Lung (tissue), 12 donors: ENCODE measurements around the gene PTPN14. TPM values are rescaled to one million over a fixed set of nuclear protein-coding genes. Genes with fewer than 3 reads are reported as not detected.

Experiments
- ATAC-seq: fragments of 200-7000 bp; cut with Tn5 transposase; one replicate; pipeline ENCODE4 v1.9.1; 2020; ENCODE audit warnings: moderate number of reproducible peaks; ENCODE audit not compliant: insufficient read depth, low FRiP score
- DNase-seq, 3 donors: peaks; one replicate each; pipeline ENCODE4 v3.0.0-alpha.2; 2013 to 2017
- H3K27ac ChIP-seq, 2 donors: one replicate each; pipeline ENCODE4 v1.5.1; 2013; ENCODE audit warnings: mild to moderate bottlenecking in 2 of 2, moderate library complexity in 2 of 2, control low read depth in 1 of 2, inconsistent platforms in 1 of 2, low read depth in 1 of 2, low read length in 1 of 2
- H3K27me3 ChIP-seq, 3 donors: one replicate each; pipeline ENCODE4 v1.5.1; 2013; ENCODE audit warnings: low read length in 2 of 3; ENCODE audit not compliant: control insufficient read depth in 3 of 3, insufficient read depth in 3 of 3
- H3K36me3 ChIP-seq, 4 donors: one replicate each; pipeline ENCODE4 v1.5.1; 2013; ENCODE audit warnings: low read length in 4 of 4, mild to moderate bottlenecking in 1 of 4, moderate library complexity in 1 of 4; ENCODE audit not compliant: control insufficient read depth in 4 of 4, insufficient read depth in 4 of 4
- H3K4me1 ChIP-seq, 5 donors: one replicate each; pipeline ENCODE4 v1.5.1; 2013; ENCODE audit warnings: low read length in 5 of 5, mild to moderate bottlenecking in 2 of 5, moderate library complexity in 1 of 5; ENCODE audit not compliant: control insufficient read depth in 5 of 5, insufficient read depth in 5 of 5
- H3K4me3 ChIP-seq: one replicate; pipeline ENCODE4 v1.5.1; 2013; ENCODE audit warnings: mild to moderate bottlenecking, control low read depth, moderate library complexity
- H3K9ac ChIP-seq, 2 donors: one replicate each; pipeline ENCODE4 v1.5.1; 2013; ENCODE audit warnings: low read length in 2 of 2, control low read depth in 1 of 2; ENCODE audit not compliant: insufficient read depth in 1 of 2
- H3K9me3 ChIP-seq, 4 donors: one replicate each; pipeline ENCODE4 v1.5.1; 2013; ENCODE audit warnings: low read length in 3 of 4, mild to moderate bottlenecking in 1 of 4, moderate library complexity in 1 of 4; ENCODE audit not compliant: control insufficient read depth in 4 of 4, insufficient read depth in 3 of 4
- WGBS, 2 donors: extraction: QIAGEN DNeasy Blood & Tissue Kit; methylation state at CpG; one replicate each; pipeline ENCODE4 v1.1.7; 2013; 5-methylcytosine and 5-hydroxymethylcytosine counted together
- polyA plus RNA-seq, 2 donors: library from polyadenylated mRNA; stranded (reverse); fragments of 200-250 nt; gene quantifications; one replicate each; pipeline ENCODE4 v1.2.1, GENCODE V29; 2013
- total RNA-seq, 2 donors: library from RNA; depleted of rRNA in 1 of 2; stranded (reverse); fragments of >200 nt in 1 of 2; gene quantifications; one replicate each; pipeline ENCODE4 v1.2.1, GENCODE V29; 2014 to 2021
- TF ChIP-seq, protein P1 (sequence below): IDR thresholded peaks from 2 replicates; pipeline ENCODE4 v1.5.1; 2012; ENCODE audit warnings: mild to moderate bottlenecking; ENCODE audit errors: control extremely low read depth, extremely low read depth
- donor health status: control.
- donor health status: control.
- donor health status: Bipolar disorder and iron deficiency.
- donor health status: healthy.
- donor health status: DM: yes; HTN: yes; CAD: no.

Gene PTPN14
- total and polyA plus RNA-seq, 4 donors = 4.4 to 43.2 (median 15.2) TPM

DNA sequence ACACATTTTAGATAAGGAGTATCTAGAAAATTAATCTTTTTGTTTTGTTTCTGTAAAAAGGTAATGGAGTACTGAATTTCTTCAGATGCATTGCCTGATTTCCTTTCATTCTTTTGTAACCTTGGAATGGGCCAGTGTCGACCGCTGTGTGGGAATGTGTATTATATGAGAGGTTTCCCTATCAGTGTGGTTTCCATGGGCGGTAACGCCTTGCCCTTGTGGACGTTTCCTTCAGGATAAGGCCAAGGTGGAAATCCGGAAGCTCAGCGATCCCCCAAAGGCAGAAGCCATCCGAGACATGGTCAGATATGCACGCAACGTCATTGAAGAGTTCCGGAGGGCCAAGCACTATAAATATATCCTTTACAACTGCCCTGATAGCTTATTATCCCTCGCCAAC is 220.7 kb downstream of the PTPN14 start:
- no peak overlapping the region for H3K9ac ChIP-seq
- H3K27me3 ChIP-seq = no peaks in the 10 kb centered on the region
- ATAC-seq = no peak
- H3K36me3 ChIP-seq = peaks cover 7 to 26% (median 15%) of the 10 kb centered on the region in 4 donors
- H3K4me3 ChIP-seq = no peak overlapping the region
- DNase-seq = no peak
- peaks cover 0 to 3% (median 0%) of the 10 kb centered on the region in 5 donors for H3K4me1 ChIP-seq
- TF ChIP-seq, protein P1, sequence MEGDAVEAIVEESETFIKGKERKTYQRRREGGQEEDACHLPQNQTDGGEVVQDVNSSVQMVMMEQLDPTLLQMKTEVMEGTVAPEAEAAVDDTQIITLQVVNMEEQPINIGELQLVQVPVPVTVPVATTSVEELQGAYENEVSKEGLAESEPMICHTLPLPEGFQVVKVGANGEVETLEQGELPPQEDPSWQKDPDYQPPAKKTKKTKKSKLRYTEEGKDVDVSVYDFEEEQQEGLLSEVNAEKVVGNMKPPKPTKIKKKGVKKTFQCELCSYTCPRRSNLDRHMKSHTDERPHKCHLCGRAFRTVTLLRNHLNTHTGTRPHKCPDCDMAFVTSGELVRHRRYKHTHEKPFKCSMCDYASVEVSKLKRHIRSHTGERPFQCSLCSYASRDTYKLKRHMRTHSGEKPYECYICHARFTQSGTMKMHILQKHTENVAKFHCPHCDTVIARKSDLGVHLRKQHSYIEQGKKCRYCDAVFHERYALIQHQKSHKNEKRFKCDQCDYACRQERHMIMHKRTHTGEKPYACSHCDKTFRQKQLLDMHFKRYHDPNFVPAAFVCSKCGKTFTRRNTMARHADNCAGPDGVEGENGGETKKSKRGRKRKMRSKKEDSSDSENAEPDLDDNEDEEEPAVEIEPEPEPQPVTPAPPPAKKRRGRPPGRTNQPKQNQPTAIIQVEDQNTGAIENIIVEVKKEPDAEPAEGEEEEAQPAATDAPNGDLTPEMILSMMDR = no peak
- H3K27ac ChIP-seq = peak overlapping the region in 1 of 2 donors; percentile 41
- 80 to 82% methylated on average over 12 of the region's 12 CpGs for WGBS, 2 donors
- H3K9me3 ChIP-seq = no peaks in the 10 kb centered on the region

DNA sequence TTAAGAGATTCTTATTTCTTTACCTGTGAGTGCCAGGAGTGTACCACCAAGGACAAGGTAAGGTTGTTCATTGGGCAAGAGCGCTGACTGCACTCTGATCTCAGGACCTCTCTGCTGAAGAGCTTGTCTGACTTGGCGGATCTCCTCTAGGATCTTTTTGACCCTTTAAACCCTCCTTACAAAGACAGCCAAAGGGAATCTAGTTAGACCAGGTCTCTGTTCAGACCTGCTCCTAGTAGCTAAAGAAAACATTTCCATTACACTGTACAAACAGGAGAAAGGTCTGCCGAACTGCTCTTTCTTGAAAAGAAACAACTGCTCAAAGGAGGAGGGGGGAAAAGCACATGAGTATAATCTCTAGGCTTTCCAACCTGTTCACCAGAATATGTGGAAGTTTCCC is 221.2 kb downstream of the PTPN14 start:
- no peaks in the 10 kb centered on the region for H3K27me3 ChIP-seq
- no peak overlapping the region for H3K9ac ChIP-seq
- ATAC-seq (no peak), DNase-seq (no peak)
- 84 to 86% methylated on average over 3 of the region's 3 CpGs for WGBS, 2 donors
- H3K4me1 ChIP-seq = peaks cover 0 to 3% (median 0%) of the 10 kb centered on the region in 5 donors
- no peaks in the 10 kb centered on the region for H3K9me3 ChIP-seq
- no peak overlapping the region for H3K4me3 ChIP-seq
- H3K27ac ChIP-seq = peak overlapping the region in 1 of 2 donors; percentile 37
- TF ChIP-seq, protein P1 = no peak
- peaks cover 7 to 28% (median 17%) of the 10 kb centered on the region in 4 donors for H3K36me3 ChIP-seq

DNA sequence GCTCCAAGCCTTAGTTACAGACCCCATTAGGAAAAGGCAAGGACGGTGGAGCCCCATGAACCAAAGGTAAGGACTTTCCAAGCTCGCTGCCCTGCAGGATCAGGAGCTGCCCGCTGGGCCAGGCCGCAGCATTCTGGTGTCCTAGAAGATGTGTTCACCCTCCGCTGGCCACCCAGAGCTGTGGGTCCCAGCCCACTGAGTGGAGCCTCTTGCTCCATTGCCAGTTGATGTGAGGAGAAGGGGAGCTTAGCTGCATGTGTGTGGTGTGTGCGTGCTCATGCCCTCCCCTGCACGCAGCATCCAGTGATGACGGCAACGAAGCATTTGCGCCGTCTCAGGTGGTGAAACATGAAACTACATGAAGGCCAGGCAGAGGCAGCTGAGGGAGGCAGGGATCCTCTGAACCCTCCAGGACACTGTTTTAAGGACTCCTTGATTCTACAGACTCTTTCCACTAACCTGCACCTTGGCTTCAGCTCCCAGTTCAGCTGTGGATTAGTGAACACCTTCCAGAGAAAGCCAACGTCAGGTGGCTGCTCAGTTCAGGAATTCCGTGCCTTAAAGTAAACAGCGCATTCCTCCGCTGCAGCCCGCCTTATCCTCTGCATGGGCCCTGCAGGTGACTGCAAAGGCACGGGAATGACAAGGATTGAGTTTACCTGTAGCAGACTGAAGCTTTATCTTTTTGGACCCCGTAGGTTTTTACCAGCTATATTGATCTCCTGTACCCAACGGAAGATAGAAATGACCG is 221.8 kb downstream of the PTPN14 start:
- H3K9me3 ChIP-seq = no peaks in the 10 kb centered on the region
- no peak overlapping the region for H3K9ac ChIP-seq
- WGBS, 2 donors = 88 to 90% methylated on average over 20 of the region's 20 CpGs
- H3K27me3 ChIP-seq = no peaks in the 10 kb centered on the region
- TF ChIP-seq, protein P1 = no peak
- H3K4me1 ChIP-seq = peaks cover 0 to 3% (median 0%) of the 10 kb centered on the region in 5 donors
- H3K27ac ChIP-seq = no peak overlapping the region
- no peak overlapping the region for H3K4me3 ChIP-seq
- ATAC-seq (no peak), DNase-seq (peak in 2 of 3 donors; percentile 45 to 51)
- peaks cover 7 to 29% (median 19%) of the 10 kb centered on the region in 4 donors for H3K36me3 ChIP-seq
